NCI-H510A (cell line): Measurements from ENCODE around the gene P2RX4.
"Not testable (repeated sequence)": the region's sequence is repeated elsewhere in the genome, so short reads cannot be mapped to it uniquely, and the experiment has no call there.

Experiments used
- DNase-seq: peaks from one replicate; lab custom pipeline; 2025; lab: John Stamatoyannopoulos, UW

Gene P2RX4, protein sequence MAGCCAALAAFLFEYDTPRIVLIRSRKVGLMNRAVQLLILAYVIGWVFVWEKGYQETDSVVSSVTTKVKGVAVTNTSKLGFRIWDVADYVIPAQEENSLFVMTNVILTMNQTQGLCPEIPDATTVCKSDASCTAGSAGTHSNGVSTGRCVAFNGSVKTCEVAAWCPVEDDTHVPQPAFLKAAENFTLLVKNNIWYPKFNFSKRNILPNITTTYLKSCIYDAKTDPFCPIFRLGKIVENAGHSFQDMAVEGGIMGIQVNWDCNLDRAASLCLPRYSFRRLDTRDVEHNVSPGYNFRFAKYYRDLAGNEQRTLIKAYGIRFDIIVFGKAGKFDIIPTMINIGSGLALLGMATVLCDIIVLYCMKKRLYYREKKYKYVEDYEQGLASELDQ

DNA sequence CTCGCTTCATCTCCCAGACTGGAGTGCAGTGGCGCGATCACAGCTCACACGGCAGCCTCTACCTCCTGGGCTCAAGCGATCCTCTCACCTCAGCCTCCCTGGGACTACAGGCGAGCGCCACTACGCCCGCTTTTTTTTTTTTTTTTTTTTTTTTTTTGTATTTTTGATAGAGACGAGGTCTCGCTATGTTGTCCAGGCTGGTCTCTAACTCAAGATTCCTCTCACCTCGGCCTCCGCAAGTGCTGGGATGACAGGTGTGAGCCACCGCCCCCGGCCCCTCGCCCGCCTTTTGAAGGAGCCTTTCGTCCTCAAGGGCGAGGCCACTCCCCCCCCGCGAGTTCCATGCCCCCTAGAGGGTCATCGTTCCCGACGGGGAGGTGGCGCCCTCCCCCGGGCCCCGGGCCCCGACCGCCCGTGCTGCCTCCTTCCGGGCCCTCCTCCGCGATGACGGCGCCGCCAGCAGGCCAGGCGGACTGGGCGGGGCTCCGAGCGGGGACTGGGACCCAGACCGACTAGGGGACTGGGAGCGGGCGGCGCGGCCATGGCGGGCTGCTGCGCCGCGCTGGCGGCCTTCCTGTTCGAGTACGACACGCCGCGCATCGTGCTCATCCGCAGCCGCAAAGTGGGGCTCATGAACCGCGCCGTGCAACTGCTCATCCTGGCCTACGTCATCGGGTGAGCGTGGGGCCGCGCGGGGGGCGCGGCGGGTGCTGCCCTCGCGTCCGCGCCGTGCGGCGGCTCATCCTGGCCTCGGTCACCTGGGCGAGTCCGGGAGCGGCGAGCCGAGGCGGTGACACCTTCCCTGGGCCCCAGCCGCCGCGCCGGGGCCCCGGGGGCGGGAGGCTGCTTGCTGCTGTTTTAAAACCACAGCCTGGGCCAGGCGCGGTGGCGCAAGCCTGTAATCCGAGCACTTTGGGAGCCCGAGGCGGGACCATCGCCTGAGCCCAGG, at the start of gene P2RX4:
P2RX4 (plus strand) TSS at position 506 of the 949 bp plus-strand sequence; CDS start at position 542, 36 bp downstream.
- peak; percentile 84 for DNase-seq

- no peak for DNase-seq
Measured at GRCh38 chr12:121162384-121162783, 47.5 kb upstream of the P2RX4 start.

DNA sequence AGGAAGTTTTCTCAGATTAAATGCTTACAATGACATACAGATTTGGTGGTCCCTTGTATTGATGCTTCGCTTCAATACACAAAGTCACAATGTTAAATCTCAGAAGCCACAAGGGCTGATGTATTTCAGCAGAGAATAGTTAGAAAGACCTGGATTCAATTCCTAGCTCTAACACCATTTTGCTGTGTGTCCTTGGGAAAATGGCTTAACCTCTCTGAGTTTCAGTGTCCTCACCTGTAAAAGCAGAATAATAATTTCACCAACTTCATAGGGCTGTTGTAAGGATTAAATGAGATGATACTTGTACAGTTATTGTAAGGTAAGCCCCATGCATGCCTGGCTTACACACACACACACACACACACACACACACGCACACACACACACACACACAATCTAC, 46.9 kb upstream of the P2RX4 start:
- no peak for DNase-seq

- not testable (repeated sequence) for DNase-seq
Measured at GRCh38 chr12:121164839-121165238, 45.1 kb upstream of the P2RX4 start.

DNA sequence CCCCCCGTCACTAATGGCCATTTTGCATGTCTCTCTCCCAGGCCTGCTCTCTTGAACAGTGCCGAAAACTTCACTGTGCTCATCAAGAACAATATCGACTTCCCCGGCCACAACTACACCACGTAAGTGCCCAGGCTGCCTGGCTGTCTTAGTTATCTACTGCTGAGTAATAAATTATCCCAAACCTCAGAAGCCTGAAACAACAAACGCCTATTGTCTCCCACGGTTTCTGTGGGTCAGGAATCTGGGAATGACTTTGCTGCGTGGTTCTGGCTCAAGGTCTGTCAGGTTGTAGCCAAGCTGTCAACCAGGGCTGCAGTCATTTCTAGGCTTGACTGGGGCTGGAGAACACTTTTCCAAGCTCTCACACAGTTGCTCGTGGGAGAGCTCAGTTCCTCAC, 44.6 kb upstream of the P2RX4 start:
- DNase-seq: no peak

- no peak for DNase-seq
Measured at GRCh38 chr12:121166356-121166755, 43.6 kb upstream of the P2RX4 start.

- no peak for DNase-seq
Measured at GRCh38 chr12:121167232-121167820, 42.6 kb upstream of the P2RX4 start.

- DNase-seq: no peak
Measured at GRCh38 chr12:121167951-121168350, 42.0 kb upstream of the P2RX4 start.

GRCh38 chr12:121170151-121170550, 39.8 kb upstream of the P2RX4 start:
- no peak for DNase-seq

DNA sequence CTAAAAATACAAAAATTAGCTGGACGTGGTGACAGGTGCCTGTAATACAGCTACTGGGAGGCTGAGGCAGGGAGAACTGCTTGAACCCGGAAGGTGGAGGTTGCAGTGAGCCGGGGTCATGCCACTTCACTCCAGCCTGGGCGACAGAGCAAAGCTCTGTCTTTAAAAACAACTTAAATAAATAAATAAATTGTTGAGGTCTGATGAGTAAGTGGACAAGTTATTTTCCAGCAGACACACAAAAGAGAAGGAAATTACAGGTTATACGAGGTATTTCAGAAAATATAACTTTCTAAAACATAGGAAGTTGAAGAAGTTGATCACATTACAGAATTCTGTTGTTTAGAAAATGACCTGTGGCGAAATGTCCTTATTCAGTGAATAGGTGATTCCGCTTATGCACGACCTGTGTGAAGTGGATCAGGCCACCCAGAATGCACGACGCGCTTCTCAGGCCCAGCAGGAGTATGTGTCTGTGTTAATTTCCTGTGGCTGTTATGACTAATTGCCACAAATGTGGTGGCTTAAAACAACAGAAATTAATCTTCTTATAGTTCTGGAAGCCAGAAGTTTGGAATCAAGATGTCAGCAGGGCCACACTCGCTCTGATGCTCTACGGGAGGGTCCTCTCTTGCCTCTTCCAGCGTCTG, 39.2 kb upstream of the P2RX4 start:
- no peak for DNase-seq

DNA sequence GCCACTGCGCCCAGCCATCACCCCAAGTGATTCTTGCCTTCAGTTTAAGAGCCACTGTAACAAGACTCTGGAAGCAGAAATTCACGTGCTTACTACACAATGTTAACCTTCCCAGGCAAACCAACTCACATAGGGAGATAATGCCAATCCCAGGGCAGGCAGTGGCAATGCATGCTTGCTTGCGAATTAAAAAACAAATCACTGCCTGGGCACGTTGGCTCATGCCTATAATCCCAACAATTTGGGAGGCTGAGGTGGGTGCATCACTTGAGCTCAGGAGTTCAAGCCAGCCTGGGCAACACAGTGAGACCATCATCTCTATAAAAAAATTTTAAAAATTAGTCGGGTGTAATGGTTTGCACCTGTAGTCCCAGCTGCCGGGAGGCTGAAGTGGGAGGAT, 37.8 kb upstream of the P2RX4 start:
- DNase-seq: no peak

DNA sequence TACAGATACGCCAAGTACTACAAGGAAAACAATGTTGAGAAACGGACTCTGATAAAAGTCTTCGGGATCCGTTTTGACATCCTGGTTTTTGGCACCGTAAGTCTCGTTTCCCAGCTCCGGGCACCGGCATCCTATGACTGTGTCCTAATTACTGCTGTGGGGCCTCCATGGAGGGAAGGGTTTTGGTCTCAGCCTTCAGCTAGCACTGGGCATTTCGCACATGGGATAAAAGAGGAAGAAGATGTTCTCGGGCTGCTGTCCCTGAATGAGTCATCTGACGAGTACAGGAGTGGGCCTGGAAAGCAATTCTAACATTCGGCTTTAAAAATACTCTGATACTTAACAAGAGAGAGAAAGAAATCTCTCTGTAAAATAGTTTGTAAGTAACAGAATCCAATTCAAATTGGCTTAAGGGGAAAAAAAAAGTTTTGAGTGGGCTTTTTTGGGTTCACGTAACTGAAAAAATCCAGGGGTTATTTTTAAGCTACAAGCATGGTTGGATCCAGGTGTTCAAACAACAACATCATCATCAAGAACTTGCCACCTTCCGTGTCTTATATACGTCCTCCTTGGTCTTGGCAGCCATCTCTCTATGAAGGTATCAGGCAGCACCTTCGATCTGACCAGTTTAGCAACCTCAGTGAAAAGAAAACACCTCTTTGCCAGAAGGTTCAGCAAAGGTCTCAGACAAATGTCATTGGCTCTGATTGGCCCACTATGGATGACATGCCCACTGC, 34.4 kb upstream of the P2RX4 start:
- DNase-seq: no peak

- DNase-seq: no peak
Measured at GRCh38 chr12:121176826-121177529, 33.0 kb upstream of the P2RX4 start.

GRCh38 chr12:121181181-121181580, 28.7 kb upstream of the P2RX4 start:
- no peak for DNase-seq

- no peak for DNase-seq
Measured at GRCh38 chr12:121182222-121182893, 27.6 kb upstream of the P2RX4 start.

GRCh38 chr12:121184425-121184824, 25.5 kb upstream of the P2RX4 start:
- DNase-seq: peak; percentile 96

GRCh38 chr12:121184984-121185889, 24.7 kb upstream of the P2RX4 start:
- no peak for DNase-seq

DNA sequence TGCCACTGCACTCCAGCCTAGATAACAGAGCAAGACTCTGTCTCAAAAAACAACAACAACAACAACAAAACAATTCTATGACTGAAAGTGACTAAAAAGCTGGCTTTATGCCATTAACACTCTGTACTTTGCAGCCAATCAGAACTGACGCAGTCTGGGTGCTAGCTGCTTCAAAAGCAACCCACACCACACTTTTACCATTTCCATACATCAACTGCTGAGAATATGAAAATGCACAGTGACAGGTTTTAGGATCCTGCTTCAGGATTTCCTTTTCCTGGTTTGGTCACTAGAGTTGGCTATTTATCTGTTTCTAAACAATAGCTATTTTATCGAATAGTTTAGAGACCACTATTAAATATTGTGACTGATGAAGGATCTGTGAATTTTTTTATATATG, 23.1 kb upstream of the P2RX4 start:
- no peak for DNase-seq

DNA sequence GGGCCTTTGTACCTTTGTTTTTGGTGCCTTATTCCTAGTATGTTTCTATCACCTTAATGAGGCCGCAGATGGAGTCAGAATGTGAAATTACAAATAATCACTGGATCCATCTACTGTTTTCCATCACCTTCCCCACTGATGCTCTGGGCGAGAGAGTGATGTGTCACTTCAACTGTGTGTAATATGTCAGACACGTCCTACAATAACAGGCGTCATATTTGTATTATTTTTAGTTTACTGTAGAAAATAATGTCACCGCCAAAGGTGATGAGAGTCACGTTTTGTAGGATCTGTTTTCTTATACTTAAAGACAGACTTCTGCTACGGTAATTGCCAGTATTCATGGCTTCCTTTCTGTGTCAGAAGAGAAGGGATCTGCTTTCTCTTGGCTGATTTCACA, 22.4 kb upstream of the P2RX4 start:
- DNase-seq: no peak
